ENCODE data around the gene ZNF684. TPM values are rescaled to one million over a fixed set of nuclear protein-coding genes. Genes with fewer than 3 reads are reported as not detected.

Gene ZNF684
- total and polyA plus RNA-seq, 9 of the 15 experiments (the other 6 are each of a cell fraction or from before 2014, with no cell fraction given) = 4.8 to 8.8 (median 5.5) TPM

GRCh38 chr1:40530735-40531380 is 579 bp upstream of the ZNF684 start (continued):
- TF ChIP-seq TSC22D4 (tag; IDR thresholded peaks at IDR 0.05) = no peak
- no peak for TF ChIP-seq NUFIP1 (IDR thresholded peaks at IDR 0.05; ENCODE audit: partially characterized antibody)
- TF ChIP-seq NR2F6 (CRISPR knock-in tag; IDR thresholded peaks at IDR 0.05) = no peak
- no peak for TF ChIP-seq ATF3 (IDR thresholded peaks at IDR 0.05)
- TF ChIP-seq ATF3 (CRISPR knock-in tag; conservative IDR thresholded peaks at IDR 0.05) = no peak
- TF ChIP-seq SIRT6 (IDR thresholded peaks at IDR 0.05; ENCODE audit: low read depth, low read length) = no peak
- TF ChIP-seq RCOR1 (IDR thresholded peaks at IDR 0.05; ENCODE audit: borderline replicate concordance in 1 of 2, low read depth in 2 of 2, low read length in 2 of 2) = no peak
- no peak for TF ChIP-seq ARNT (IDR thresholded peaks at IDR 0.05)
- no peak for TF ChIP-seq RBM34 (IDR thresholded peaks at IDR 0.05; ENCODE audit: borderline replicate concordance, insufficient read depth, low read length)
- TF ChIP-seq HMG20A (CRISPR knock-in tag; conservative IDR thresholded peaks at IDR 0.05) = no peak
- TF ChIP-seq YBX1 (IDR thresholded peaks at IDR 0.05) = no peak
- TF ChIP-seq TCF3 (CRISPR knock-in tag; IDR thresholded peaks at IDR 0.05) = no peak
- no peak for TF ChIP-seq ZNF23 (CRISPR knock-in tag; IDR thresholded peaks at IDR 0.05)
- peak; percentile 50 for TF ChIP-seq SMARCA4 (IDR thresholded peaks at IDR 0.05)
- TF ChIP-seq TCFL5 (CRISPR knock-in tag; conservative IDR thresholded peaks at IDR 0.05) = no peak
- no peak for TF ChIP-seq ELF4 (CRISPR knock-in tag; IDR thresholded peaks at IDR 0.05)
- TF ChIP-seq ZNF354B (CRISPR knock-in tag; IDR thresholded peaks at IDR 0.05) = no peak
- no peak for TF ChIP-seq CHD4 (IDR thresholded peaks at IDR 0.05; ENCODE audit: insufficient read depth, insufficient replicate concordance, low read depth, low read length, poor library complexity, severe bottlenecking)
- TF ChIP-seq TRIM25 (IDR thresholded peaks at IDR 0.05; ENCODE audit: borderline replicate concordance) = no peak
- TF ChIP-seq SREBF1 (IDR thresholded peaks at IDR 0.05; ENCODE audit: borderline replicate concordance, low read depth, low read length) = 0 out of 2 replicates have a peak, but pooled peaks have one; percentile 16
- TF ChIP-seq NR0B1 (IDR thresholded peaks at IDR 0.05; ENCODE audit: partially characterized antibody) = no peak
- peak; percentile 66 for TF ChIP-seq NKRF (IDR thresholded peaks at IDR 0.05; ENCODE audit: borderline replicate concordance)
- no peak for TF ChIP-seq FIP1L1 (IDR thresholded peaks at IDR 0.05; ENCODE audit: low read depth, low read length, poor library complexity, severe bottlenecking)

Measured in K562 (cell line).